CD14-positive monocyte (primary cell): ENCODE results near the gene PTH2R. TPM values are rescaled to one million over a fixed set of nuclear protein-coding genes. Genes with fewer than 3 reads are reported as not detected.
A peak's percentile ranks its signal among the peaks of the same experiment; 100 is the strongest.

ENCODE experiments used
- DNase-seq, 3 donors: peaks; one replicate each; pipeline ENCODE4 v3.0.0-alpha.2; 2011 to 2022
- H2AFZ ChIP-seq: 2 replicates; pipeline ENCODE4 v1.6.0; 2012; ENCODE audit warnings: mild to moderate bottlenecking, low read depth, low read length, inconsistent platforms; ENCODE audit not compliant: insufficient read depth, poor library complexity, severe bottlenecking
- H3K27ac ChIP-seq, 2 donors: 1 replicate in 1 of 2; 2 replicates in 1 of 2; pipeline ENCODE4 v1.5.1; 2012 to 2013; ENCODE audit warnings: low read length in 2 of 2, control low read depth in 1 of 2, inconsistent platforms in 1 of 2, low read depth in 1 of 2, mild to moderate bottlenecking in 1 of 2
- H3K27me3 ChIP-seq, 2 donors: one replicate each; pipeline versions ENCODE4 v1.6.0 to v1.6.1; 2011 to 2013; ENCODE audit warnings: low read length in 2 of 2; ENCODE audit not compliant: control insufficient read depth in 2 of 2, insufficient read depth in 2 of 2
- H3K36me3 ChIP-seq, 2 donors: replicated peaks in 1 of 2; 1 replicate in 1 of 2; 2 replicates in 1 of 2; pipeline versions ENCODE4 v1.5.1 to v1.6.1; 2012 to 2013; ENCODE audit warnings: low read length in 2 of 2, control low read depth in 1 of 2, inconsistent platforms in 1 of 2, mild to moderate bottlenecking in 1 of 2; ENCODE audit not compliant: insufficient read depth in 2 of 2, control insufficient read depth in 1 of 2
- H3K4me1 ChIP-seq, 2 donors: 1 replicate in 1 of 2; 2 replicates in 1 of 2; pipeline versions ENCODE4 v1.5.1 to v1.6.1; 2012 to 2013; ENCODE audit warnings: low read length in 2 of 2, control low read depth in 1 of 2, inconsistent platforms in 1 of 2, mild to moderate bottlenecking in 1 of 2, moderate library complexity in 1 of 2; ENCODE audit not compliant: insufficient read depth in 2 of 2, control insufficient read depth in 1 of 2
- H3K4me2 ChIP-seq: replicated peaks from 2 replicates; pipeline ENCODE3; 2012; ENCODE audit warnings: low read length, moderate library complexity, mild to moderate bottlenecking; ENCODE audit not compliant: poor library complexity, severe bottlenecking; ENCODE audit errors: extremely low read depth
- H3K4me3 ChIP-seq, 3 experiments: fragments of 200-600 bp in 1 of 3; sonication (generic) in 1 of 3; replicated peaks in 1 of 3; 1 replicate in 2 of 3; 2 replicates in 1 of 3; pipeline ENCODE4 v1.5.1; 2011 to 2013; ENCODE audit warnings: low read length in 3 of 3, mild to moderate bottlenecking in 3 of 3, control low read depth in 2 of 3, low read depth in 2 of 3, inconsistent platforms in 1 of 3, moderate library complexity in 1 of 3
- H3K79me2 ChIP-seq: 2 replicates; pipeline ENCODE4 v1.6.0; 2012; ENCODE audit warnings: mild to moderate bottlenecking, control low read depth, inconsistent platforms, low read length, moderate library complexity; ENCODE audit not compliant: insufficient read depth
- H3K9ac ChIP-seq: 2 replicates; pipeline ENCODE4 v1.6.0; 2017; ENCODE audit warnings: low read length, mild to moderate bottlenecking; ENCODE audit not compliant: insufficient read depth, poor library complexity, severe bottlenecking
- H3K9me3 ChIP-seq, 2 donors: replicated peaks in 1 of 2; 1 replicate in 1 of 2; 2 replicates in 1 of 2; pipeline versions ENCODE4 v1.5.1 to v1.6.1; 2012 to 2013; ENCODE audit warnings: low read length in 2 of 2, control low read depth in 1 of 2; ENCODE audit not compliant: control insufficient read depth in 1 of 2, insufficient read depth in 1 of 2
- H4K20me1 ChIP-seq: 2 replicates; pipeline ENCODE4 v1.6.0; 2012; ENCODE audit warnings: mild to moderate bottlenecking, low read length, control low read depth, moderate library complexity; ENCODE audit not compliant: insufficient read depth
- H3K27ac Mint-ChIP-seq, 7 donors: one replicate each; pipeline ENCODE4 v1.8.0; 2020; ENCODE audit warnings: mild to moderate bottlenecking in 7 of 7, mixed read lengths in 7 of 7, moderate library complexity in 6 of 7, inconsistent platforms in 2 of 7
- H3K27me3 Mint-ChIP-seq, 3 donors: one replicate each; pipeline ENCODE4 v1.8.0; 2021 to 2022; ENCODE audit warnings: low read depth in 3 of 3, mild to moderate bottlenecking in 3 of 3, mixed read lengths in 3 of 3, moderate library complexity in 3 of 3, inconsistent platforms in 1 of 3
- H3K36me3 Mint-ChIP-seq, 2 donors: one replicate each; pipeline ENCODE4 v1.8.0; 2020; ENCODE audit warnings: mixed read lengths in 2 of 2, inconsistent platforms in 1 of 2, mild to moderate bottlenecking in 1 of 2
- H3K4me1 Mint-ChIP-seq: one replicate; pipeline ENCODE4 v1.8.0; 2020; ENCODE audit warnings: mild to moderate bottlenecking, mixed read lengths
- H3K4me3 Mint-ChIP-seq, 2 donors: one replicate each; pipeline ENCODE4 v1.8.0; 2020; ENCODE audit warnings: mild to moderate bottlenecking in 2 of 2, mixed read lengths in 2 of 2, moderate library complexity in 1 of 2
- H3K9me3 Mint-ChIP-seq, 7 donors: one replicate each; pipeline ENCODE4 v1.8.0; 2020 to 2022; ENCODE audit warnings: mixed read lengths in 7 of 7, mild to moderate bottlenecking in 6 of 7, moderate library complexity in 6 of 7, inconsistent platforms in 2 of 7
- WGBS: methylation state at CpG from one replicate; pipeline ENCODE4 v1.1.5; 2013; ENCODE audit warnings: missing lambda C conversion rate; ENCODE audit not compliant: insufficient coverage; 5-methylcytosine and 5-hydroxymethylcytosine counted together
- intact Hi-C, 2 donors: fragments of 100-400 bp; cut with micrococcal nuclease; formaldehyde crosslinking; loops; one replicate each; pipeline versions ENCODE4 v1.15.0 to v1.15.1; 2023
- polyA plus RNA-seq, 3 donors: library from polyadenylated mRNA; depleted of rRNA in 1 of 3; unstranded in 2 of 3; stranded (reverse) in 1 of 3; fragments of 300-500 nt in 2 of 3; fragments of >200 nt in 1 of 3; fragmentation: Illumina TruSeq in 2 of 3; gene quantifications; 1 replicate in 2 of 3; 2 replicates in 1 of 3; pipeline ENCODE4 v1.2.3, GENCODE V29; 2012 to 2021
- TF ChIP-seq, protein P1 (sequence below): fragments of 200-600 bp; IDR thresholded peaks from one replicate; pipeline ENCODE4 v1.8.0; 2022; ENCODE audit warnings: antibody characterized with exemption, mild to moderate bottlenecking

Gene PTH2R
- polyA plus RNA-seq, 3 donors = 0.07 to 0.12 (median 0.11) TPM

DNA sequence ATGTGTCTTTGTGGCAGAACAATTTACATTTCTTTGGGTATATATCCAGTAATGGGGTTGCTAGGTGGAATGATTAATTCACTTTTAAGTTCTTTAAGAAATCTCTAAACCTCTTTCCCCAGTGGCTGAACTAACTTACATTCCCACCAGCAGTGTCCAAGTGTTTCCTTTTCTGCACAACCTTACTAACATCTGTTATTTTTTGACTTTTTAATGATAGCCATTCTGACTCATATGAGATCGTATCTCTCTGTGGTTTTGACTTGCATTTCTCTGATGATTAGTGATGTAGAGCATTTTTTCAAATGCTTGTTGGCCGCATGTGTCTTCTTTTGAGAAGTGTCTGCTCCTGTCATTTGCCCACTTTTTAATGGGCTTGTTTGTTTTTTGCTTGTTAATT lies 43.1 kb upstream of the PTH2R start:
- Histone ChIP-seq H3K79me2 (no peaks in the 10 kb centered on the region), H3K9ac (no peak overlapping the region), H3K4me2 (no peak overlapping the region), H3K4me1 (peaks cover 0 to 4% of the 10 kb centered on the region in 2 donors), H2AFZ (no peak overlapping the region), H3K9me3 (peaks cover 0 to 16% of the 10 kb centered on the region in 2 donors), H3K27me3 (no peaks in the 10 kb centered on the region), H3K4me3 (no peak overlapping the region), H4K20me1 (no peaks in the 10 kb centered on the region), H3K27ac (no peak overlapping the region), H3K36me3 (peaks cover 0 to 7% of the 10 kb centered on the region in 2 donors)
- Mint-ChIP-seq H3K36me3 (peaks cover 7 to 11% of the 10 kb centered on the region in 2 donors), H3K27me3 (peaks cover 0 to 3% (median 2%) of the 10 kb centered on the region in 3 donors), H3K4me3 (no peak overlapping the region), H3K27ac (no peak overlapping the region), H3K9me3 (peaks cover 7 to 22% (median 15%) of the 10 kb centered on the region in 7 donors), H3K4me1 (peaks cover 8% of the 10 kb centered on the region)
- no peak for DNase-seq
- intact Hi-C loops = no loop called here
- TF ChIP-seq, protein P1, sequence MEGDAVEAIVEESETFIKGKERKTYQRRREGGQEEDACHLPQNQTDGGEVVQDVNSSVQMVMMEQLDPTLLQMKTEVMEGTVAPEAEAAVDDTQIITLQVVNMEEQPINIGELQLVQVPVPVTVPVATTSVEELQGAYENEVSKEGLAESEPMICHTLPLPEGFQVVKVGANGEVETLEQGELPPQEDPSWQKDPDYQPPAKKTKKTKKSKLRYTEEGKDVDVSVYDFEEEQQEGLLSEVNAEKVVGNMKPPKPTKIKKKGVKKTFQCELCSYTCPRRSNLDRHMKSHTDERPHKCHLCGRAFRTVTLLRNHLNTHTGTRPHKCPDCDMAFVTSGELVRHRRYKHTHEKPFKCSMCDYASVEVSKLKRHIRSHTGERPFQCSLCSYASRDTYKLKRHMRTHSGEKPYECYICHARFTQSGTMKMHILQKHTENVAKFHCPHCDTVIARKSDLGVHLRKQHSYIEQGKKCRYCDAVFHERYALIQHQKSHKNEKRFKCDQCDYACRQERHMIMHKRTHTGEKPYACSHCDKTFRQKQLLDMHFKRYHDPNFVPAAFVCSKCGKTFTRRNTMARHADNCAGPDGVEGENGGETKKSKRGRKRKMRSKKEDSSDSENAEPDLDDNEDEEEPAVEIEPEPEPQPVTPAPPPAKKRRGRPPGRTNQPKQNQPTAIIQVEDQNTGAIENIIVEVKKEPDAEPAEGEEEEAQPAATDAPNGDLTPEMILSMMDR = no peak
- WGBS = 0% methylated on average over 1 of the region's 2 CpGs

DNA sequence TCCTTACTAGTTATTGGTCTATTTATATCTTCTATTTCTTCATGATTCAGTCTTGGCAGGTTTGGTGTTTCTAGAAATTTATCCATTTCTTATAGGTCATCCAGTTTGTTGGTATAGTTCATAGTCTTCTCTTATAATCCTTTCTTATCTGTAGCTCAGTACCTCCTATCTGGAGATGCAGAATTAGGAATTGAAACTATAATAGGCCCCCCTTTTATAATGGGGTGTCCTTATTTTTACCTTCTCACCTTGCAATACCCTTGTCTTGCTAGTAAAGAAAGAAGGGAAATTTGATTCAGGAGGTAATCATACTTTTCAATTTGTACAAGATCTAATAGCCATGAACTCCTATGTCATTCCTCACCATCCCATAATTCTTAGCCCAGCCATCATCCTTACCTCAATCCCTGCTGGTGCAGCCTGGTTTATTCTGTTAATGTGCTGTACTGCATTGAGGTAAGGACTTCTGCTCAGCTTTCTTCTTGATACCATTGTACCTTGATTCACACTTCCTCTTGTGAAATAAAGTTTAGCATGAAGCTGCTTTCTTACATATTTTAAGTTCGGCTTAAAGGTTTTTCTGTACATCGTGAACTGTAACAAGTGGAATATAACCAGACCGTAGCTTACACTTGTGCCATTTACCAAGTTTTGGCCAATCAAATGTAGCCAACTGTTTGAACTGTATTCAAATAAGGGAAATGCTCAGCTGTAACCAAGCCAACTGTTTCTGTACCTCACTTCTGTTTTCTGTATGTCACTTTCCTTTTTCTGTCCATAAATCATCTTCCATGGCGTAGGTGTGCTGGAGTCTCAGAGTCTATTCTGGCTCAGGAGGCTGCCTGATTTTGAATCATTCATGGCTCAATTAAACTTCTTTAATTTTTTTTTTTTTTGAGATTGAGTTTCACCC lies 40.1 kb upstream of the PTH2R start:
- Histone ChIP-seq H3K36me3 (no peaks in the 10 kb centered on the region), H3K27ac (no peak overlapping the region), H3K9ac (no peak overlapping the region), H3K4me1 (peaks cover 0 to 4% of the 10 kb centered on the region in 2 donors), H3K4me2 (peak overlapping the region; percentile 45), H3K27me3 (no peaks in the 10 kb centered on the region), H4K20me1 (no peaks in the 10 kb centered on the region), H3K9me3 (no peaks in the 10 kb centered on the region), H3K79me2 (no peaks in the 10 kb centered on the region), H3K4me3 (peak overlapping the region in 1 of 3 experiments; percentile 25), H2AFZ (peak overlapping the region; percentile 27)
- peak overlapping the region in 1 of 2 donors; percentile 46 for H3K4me3 Mint-ChIP-seq
- intact Hi-C loops = no loop called here
- peaks cover 0 to 3% (median 2%) of the 10 kb centered on the region in 3 donors for H3K27me3 Mint-ChIP-seq
- peak overlapping the region in 2 of 7 donors; percentile 14 to 47 for H3K27ac Mint-ChIP-seq
- peaks cover 0 to 4% of the 10 kb centered on the region in 2 donors for H3K36me3 Mint-ChIP-seq
- 0% methylated on average over 3 of the region's 4 CpGs for WGBS
- peaks cover 4 to 20% (median 7%) of the 10 kb centered on the region in 7 donors for H3K9me3 Mint-ChIP-seq
- TF ChIP-seq, protein P1 = no peak
- peaks cover 8% of the 10 kb centered on the region for H3K4me1 Mint-ChIP-seq
- peak in 1 of 3 donors; percentile 8 for DNase-seq
